Panc1 (cell line): ENCODE results near the gene NAGLU.

Experiments
- POLR2AphosphoS5 ChIP-seq: IDR thresholded peaks from 2 replicates; pipeline ENCODE4 v1.6.1; 2012; ENCODE audit warnings: mild to moderate bottlenecking, low read depth, low read length, moderate library complexity
- REST ChIP-seq, 2 experiments: IDR thresholded peaks; 2 replicates each; pipeline ENCODE4 v1.6.1; 2011 to 2012; ENCODE audit warnings: low read depth in 2 of 2, control low read depth in 1 of 2, low read length in 1 of 2, mild to moderate bottlenecking in 1 of 2, moderate library complexity in 1 of 2; ENCODE audit not compliant: insufficient read depth in 1 of 2
- SIN3A ChIP-seq: IDR thresholded peaks from 2 replicates; pipeline ENCODE4 v1.6.1; 2012; ENCODE audit warnings: low read depth, mild to moderate bottlenecking, low read length, moderate library complexity, borderline replicate concordance; ENCODE audit not compliant: insufficient read depth
- TCF7L2 ChIP-seq: IDR thresholded peaks from 2 replicates; pipeline ENCODE4 v1.6.1; 2011; ENCODE audit warnings: mild to moderate bottlenecking, low read depth, low read length, inconsistent platforms
- TF ChIP-seq, protein P1 (sequence below): fragments of 450-650 bp; IDR thresholded peaks from 2 replicates; pipeline ENCODE4 v1.5.1; 2017; ENCODE audit warnings: mild to moderate bottlenecking

DNA sequence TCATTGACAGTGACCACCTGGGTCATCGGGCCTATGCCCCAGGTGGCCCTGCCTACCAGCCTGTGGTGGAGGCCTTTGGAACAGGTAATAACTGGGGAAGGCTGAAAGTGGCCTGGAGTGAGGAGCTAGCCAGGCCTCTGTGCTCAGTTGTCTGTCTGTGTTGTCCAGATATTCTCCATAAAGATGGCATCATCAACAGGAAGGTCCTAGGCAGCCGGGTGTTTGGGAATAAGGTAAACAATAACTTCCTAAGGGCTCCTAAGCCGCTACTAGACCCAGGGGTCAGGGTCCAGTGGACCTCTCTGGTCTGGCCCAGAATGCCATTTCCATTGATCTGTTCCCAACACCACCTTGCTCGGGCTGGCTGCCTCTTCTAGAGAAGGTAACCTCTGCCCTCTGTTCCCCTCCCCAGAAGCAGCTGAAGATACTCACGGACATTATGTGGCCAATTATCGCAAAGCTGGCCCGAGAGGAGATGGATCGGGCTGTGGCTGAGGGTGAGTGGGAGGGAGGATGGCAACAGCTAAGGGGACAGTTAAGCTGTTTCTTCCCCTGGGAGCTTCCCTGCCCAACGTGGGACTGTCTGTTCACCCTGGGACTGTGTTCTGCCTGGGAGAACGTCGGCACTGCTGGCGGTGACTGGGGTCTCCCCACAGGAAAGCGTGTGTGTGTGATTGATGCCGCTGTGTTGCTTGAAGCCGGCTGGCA is 28.9 kb downstream of the NAGLU start:
- TF ChIP-seq, protein P1, sequence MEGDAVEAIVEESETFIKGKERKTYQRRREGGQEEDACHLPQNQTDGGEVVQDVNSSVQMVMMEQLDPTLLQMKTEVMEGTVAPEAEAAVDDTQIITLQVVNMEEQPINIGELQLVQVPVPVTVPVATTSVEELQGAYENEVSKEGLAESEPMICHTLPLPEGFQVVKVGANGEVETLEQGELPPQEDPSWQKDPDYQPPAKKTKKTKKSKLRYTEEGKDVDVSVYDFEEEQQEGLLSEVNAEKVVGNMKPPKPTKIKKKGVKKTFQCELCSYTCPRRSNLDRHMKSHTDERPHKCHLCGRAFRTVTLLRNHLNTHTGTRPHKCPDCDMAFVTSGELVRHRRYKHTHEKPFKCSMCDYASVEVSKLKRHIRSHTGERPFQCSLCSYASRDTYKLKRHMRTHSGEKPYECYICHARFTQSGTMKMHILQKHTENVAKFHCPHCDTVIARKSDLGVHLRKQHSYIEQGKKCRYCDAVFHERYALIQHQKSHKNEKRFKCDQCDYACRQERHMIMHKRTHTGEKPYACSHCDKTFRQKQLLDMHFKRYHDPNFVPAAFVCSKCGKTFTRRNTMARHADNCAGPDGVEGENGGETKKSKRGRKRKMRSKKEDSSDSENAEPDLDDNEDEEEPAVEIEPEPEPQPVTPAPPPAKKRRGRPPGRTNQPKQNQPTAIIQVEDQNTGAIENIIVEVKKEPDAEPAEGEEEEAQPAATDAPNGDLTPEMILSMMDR, result no peak
- TF ChIP-seq SIN3A (no peak), POLR2AphosphoS5 (no peak), REST (IDR thresholded peaks at IDR 0.05; ENCODE audit: insufficient read depth in 1 of 2, low read depth in 2 of 2, low read length in 1 of 2) (no peak), TCF7L2 (no peak)
